Loucy (cell line): ENCODE data around the gene TEX52.

Experiments used
- H2AFZ ChIP-seq: fragments of 200-600 bp; sonication (generic); 2 replicates; pipeline ENCODE4 v1.6.0; 2016; ENCODE audit warnings: antibody characterized with exemption, mild to moderate bottlenecking, low read length, moderate library complexity
- H3F3A ChIP-seq: fragments of 200-600 bp; 2 replicates; pipeline ENCODE4 v1.6.0; 2016; ENCODE audit warnings: antibody characterized with exemption, low read depth, mild to moderate bottlenecking
- H3K27me3 ChIP-seq: fragments of 200-600 bp; sonication (generic); 2 replicates; pipeline ENCODE4 v1.6.1; 2014; ENCODE audit warnings: low read length, mild to moderate bottlenecking; ENCODE audit not compliant: insufficient read depth, poor library complexity, severe bottlenecking
- H3K36me3 ChIP-seq: fragments of 200-600 bp; sonication (generic); 2 replicates; pipeline ENCODE4 v1.6.1; 2016; ENCODE audit warnings: low read length; ENCODE audit not compliant: insufficient read depth
- H3K4me1 ChIP-seq: fragments of 200-600 bp; sonication (generic); 2 replicates; pipeline ENCODE4 v1.5.1; 2014; ENCODE audit warnings: low read length, mild to moderate bottlenecking; ENCODE audit not compliant: insufficient read depth, poor library complexity, severe bottlenecking
- H3K4me2 ChIP-seq: fragments of 200-600 bp; sonication (generic); 2 replicates; pipeline ENCODE4 v1.6.0; 2014; ENCODE audit warnings: antibody characterized with exemption, low read length, low read depth, mild to moderate bottlenecking; ENCODE audit not compliant: poor library complexity, severe bottlenecking
- H3K4me3 ChIP-seq: fragments of 200-600 bp; sonication (generic); 2 replicates; pipeline ENCODE4 v1.5.1; 2014; ENCODE audit warnings: low read length, mild to moderate bottlenecking, mixed read lengths; ENCODE audit not compliant: poor library complexity, severe bottlenecking
- H3K79me2 ChIP-seq: fragments of 200-600 bp; sonication (generic); 2 replicates; pipeline ENCODE4 v1.6.1; 2014; ENCODE audit warnings: low read length; ENCODE audit not compliant: insufficient read depth
- H3K9ac ChIP-seq: fragments of 200-600 bp; sonication (generic); 2 replicates; pipeline ENCODE4 v1.6.0; 2014; ENCODE audit warnings: mild to moderate bottlenecking, low read depth, low read length, moderate library complexity; ENCODE audit not compliant: poor library complexity, severe bottlenecking
- H3K9me2 ChIP-seq: fragments of 200-600 bp; sonication (generic); replicated peaks from 2 replicates; pipeline ENCODE4 v1.6.1; 2016; ENCODE audit warnings: low read depth, low read length, mixed read lengths
- H3K9me3 ChIP-seq: fragments of 200-600 bp; sonication (generic); 2 replicates; pipeline ENCODE4 v1.6.1; 2014; ENCODE audit warnings: mild to moderate bottlenecking, antibody characterized with exemption, low read length, low read depth; ENCODE audit not compliant: insufficient read depth
- H4K20me1 ChIP-seq: fragments of 200-600 bp; sonication (generic); 2 replicates; pipeline ENCODE4 v1.6.0; 2014; ENCODE audit warnings: antibody characterized with exemption, low read length, mild to moderate bottlenecking; ENCODE audit not compliant: insufficient read depth, poor library complexity, severe bottlenecking
- CTCF ChIP-seq: fragments of 200-600 bp; sonication (generic); conservative IDR thresholded peaks from 2 replicates; pipeline ENCODE4 v1.5.1; 2014; ENCODE audit warnings: mild to moderate bottlenecking, antibody characterized with exemption, low read length
- EZH2phosphoT487 ChIP-seq: fragments of 200-600 bp; IDR thresholded peaks from 2 replicates; pipeline ENCODE4 v1.6.1; 2018; ENCODE audit warnings: antibody characterized with exemption, mild to moderate bottlenecking, moderate library complexity, borderline replicate concordance

Gene TEX52

DNA sequence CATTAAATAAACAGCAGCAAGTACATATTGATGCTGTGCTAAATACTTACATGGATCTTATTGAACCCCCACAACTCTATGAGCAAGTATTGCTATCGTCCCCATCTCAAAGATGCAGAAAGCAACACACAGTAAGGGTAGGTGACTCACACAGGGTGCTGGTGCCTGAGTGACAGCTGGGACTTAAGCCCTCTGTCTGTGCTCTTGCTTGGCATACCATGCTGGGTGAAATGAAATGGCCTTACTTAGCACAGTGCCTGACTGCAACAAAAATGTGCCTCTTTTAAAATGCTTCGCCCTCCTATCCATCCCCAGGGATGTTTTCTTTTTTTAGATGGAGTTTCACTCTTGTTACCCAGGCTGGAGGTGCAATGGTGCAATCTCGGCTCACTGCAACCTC lies 788 bp downstream of the TEX52 start:
- Histone ChIP-seq H3K79me2 (no peaks in the 10 kb centered on the region), H3F3A (no peaks in the 10 kb centered on the region), H3K27me3 (no peaks in the 10 kb centered on the region), H2AFZ (no peak overlapping the region), H3K4me3 (no peak overlapping the region), H3K36me3 (peaks cover 25% of the 10 kb centered on the region), H3K4me2 (no peak overlapping the region), H3K9me3 (no peaks in the 10 kb centered on the region), H3K9me2 (no peaks in the 10 kb centered on the region), H3K9ac (no peak overlapping the region), H4K20me1 (no peaks in the 10 kb centered on the region), H3K4me1 (no peaks in the 10 kb centered on the region)
- TF ChIP-seq CTCF (no peak), EZH2phosphoT487 (no peak)

DNA sequence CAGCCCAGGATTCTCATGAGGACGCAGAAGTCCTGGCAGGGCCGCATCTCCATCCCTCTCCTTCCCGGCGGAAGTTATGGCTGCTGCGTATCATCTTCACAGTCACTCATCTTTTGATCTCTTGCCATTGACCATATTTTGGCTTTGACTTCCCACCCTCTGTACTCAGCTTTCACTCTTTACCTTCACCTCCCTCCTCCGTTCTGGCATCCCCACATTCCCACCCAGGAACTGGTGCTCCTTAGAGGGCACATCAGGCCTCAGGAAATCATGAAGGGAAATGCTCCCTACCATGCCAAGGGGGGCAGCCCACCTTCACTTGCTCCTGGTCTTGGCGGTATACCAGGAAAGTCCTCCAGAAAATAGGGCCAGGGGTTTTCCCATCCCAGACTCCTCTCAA lies 1.3 kb downstream of the TEX52 start:
- Histone ChIP-seq H2AFZ (no peak overlapping the region), H3K9me2 (no peaks in the 10 kb centered on the region), H3K4me2 (no peak overlapping the region), H3K4me1 (no peaks in the 10 kb centered on the region), H3K9ac (no peak overlapping the region), H4K20me1 (no peaks in the 10 kb centered on the region), H3K9me3 (no peaks in the 10 kb centered on the region), H3K36me3 (peaks cover 25% of the 10 kb centered on the region), H3K79me2 (no peaks in the 10 kb centered on the region), H3F3A (no peaks in the 10 kb centered on the region), H3K27me3 (no peaks in the 10 kb centered on the region), H3K4me3 (no peak overlapping the region)
- TF ChIP-seq EZH2phosphoT487: no peak
- TF ChIP-seq CTCF: no peak

DNA sequence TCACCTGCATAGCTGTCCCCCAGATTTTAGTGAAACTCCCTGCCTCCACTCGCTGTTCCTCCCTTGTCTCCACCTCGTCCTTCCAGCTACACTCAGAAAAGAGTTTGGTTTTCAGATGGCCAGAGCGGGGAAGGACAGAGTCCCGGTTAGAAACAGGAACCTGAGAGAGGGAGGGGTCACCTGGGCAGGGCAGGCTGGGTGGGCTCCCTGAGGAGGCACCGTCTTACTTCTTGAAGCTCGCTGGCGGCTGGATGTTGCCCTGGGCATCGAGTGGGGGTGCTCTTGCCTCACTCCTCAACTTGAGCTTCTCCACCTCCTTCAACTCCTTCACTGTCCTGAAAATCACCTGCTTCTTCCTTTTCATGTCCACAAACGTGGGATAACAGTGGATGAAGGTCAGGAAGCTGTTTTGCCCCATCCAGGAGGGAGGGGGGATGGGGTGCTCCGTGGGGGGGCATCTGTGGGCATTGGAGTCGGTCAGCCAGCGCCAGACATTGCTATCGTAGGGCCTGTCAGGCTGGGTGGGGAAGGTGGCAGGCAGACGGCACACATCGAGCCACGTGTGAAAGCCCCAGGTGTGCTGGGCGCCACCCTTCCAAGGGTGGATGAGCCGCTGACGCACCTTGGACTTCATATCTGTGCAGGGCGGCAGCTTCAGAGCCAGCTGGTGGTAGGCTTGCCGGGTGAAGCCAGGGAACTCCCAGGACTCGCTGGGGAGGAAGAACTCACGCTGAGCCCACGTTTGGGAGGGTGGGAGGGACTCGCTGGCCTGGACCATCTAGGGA lies 2.0 kb downstream of the TEX52 start:
- Histone ChIP-seq H3K27me3 (no peaks in the 10 kb centered on the region), H3K36me3 (peaks cover 21% of the 10 kb centered on the region), H3K9me2 (no peaks in the 10 kb centered on the region), H3K79me2 (no peaks in the 10 kb centered on the region), H3K4me1 (no peaks in the 10 kb centered on the region), H2AFZ (no peak overlapping the region), H3K4me3 (no peak overlapping the region), H3K9ac (no peak overlapping the region), H3K4me2 (no peak overlapping the region), H3F3A (no peaks in the 10 kb centered on the region), H4K20me1 (no peaks in the 10 kb centered on the region), H3K9me3 (no peaks in the 10 kb centered on the region)
- TF ChIP-seq EZH2phosphoT487: no peak
- no peak for TF ChIP-seq CTCF
